Lower leg skin (tissue), 4 donors: ENCODE data around the gene ADAM8. TPM values are rescaled to one million over a fixed set of nuclear protein-coding genes. Genes with fewer than 3 reads are reported as not detected.
A peak's percentile ranks its signal among the peaks of the same experiment; 100 is the strongest.

Source experiments
- DNase-seq, 2 donors: peaks; one replicate each; pipeline ENCODE4 v3.0.0-alpha.2; 2019; ENCODE audit warnings: low spot score in 2 of 2
- H3K4me3 ChIP-seq: fragments of 200-600 bp; sonication (generic); 2 replicates; pipeline ENCODE4 v1.5.1; 2017; ENCODE audit warnings: mild to moderate bottlenecking, low read depth; ENCODE audit not compliant: poor library complexity, severe bottlenecking
- CTCF ChIP-seq, 3 donors: fragments of 450-650 bp; IDR thresholded peaks; one replicate each; pipeline ENCODE4 v1.5.1; 2016; ENCODE audit warnings: antibody characterized with exemption in 3 of 3, mild to moderate bottlenecking in 3 of 3, moderate library complexity in 2 of 3
- POLR2A ChIP-seq, 2 donors: fragments of 450-650 bp; IDR thresholded peaks; one replicate each; pipeline ENCODE4 v1.6.1; 2016 to 2017; ENCODE audit warnings: antibody characterized with exemption in 2 of 2, mild to moderate bottlenecking in 1 of 2, moderate library complexity in 1 of 2
- WGBS, 2 donors: methylation state at CpG; one replicate each; pipeline ENCODE4 v1.1.5; 2018; 5-methylcytosine and 5-hydroxymethylcytosine counted together
- intact Hi-C: fragments of 100-400 bp; cut with DNase I; formaldehyde crosslinking; loops from one replicate; pipeline ENCODE4 v1.15.0; 2023; ENCODE audit warnings: low total_unique reads
- total RNA-seq, 4 donors: library from RNA; depleted of rRNA; stranded (reverse); fragments of >200 nt; gene quantifications; one replicate each; pipeline ENCODE4 v1.1.0, GENCODE V29; 2016

Gene ADAM8
- total RNA-seq, 4 donors from 2014 or later, result 3.3 to 5.9 (median 4.6) TPM

GRCh38 chr10:133318494-133319127 is 41.9 kb upstream of the ADAM8 start:
- DNase-seq, result peak in 1 of 2 donors; percentile 89
- intact Hi-C loops, result no loop called here
- H3K4me3 ChIP-seq, result no peak overlapping the region
- WGBS, 2 donors, result 11 to 19% methylated on average over 20 to 47 of the region's 51 CpGs
- no peak for TF ChIP-seq POLR2A (IDR thresholded peaks at IDR 0.05)
- peak in 1 of 3 donors; percentile 70 for TF ChIP-seq CTCF (IDR thresholded peaks at IDR 0.05)

- DNase-seq, result no peak
- no peak overlapping the region for H3K4me3 ChIP-seq
- intact Hi-C loops, result no loop called here
- 68 to 70% methylated on average over 7 of the region's 7 CpGs for WGBS, 2 donors
- no peak for TF ChIP-seq POLR2A (IDR thresholded peaks at IDR 0.05)
- no peak for TF ChIP-seq CTCF (IDR thresholded peaks at IDR 0.05)
These were observed 40.1 kb upstream of the ADAM8 start for GRCh38 chr10:133316732-133317131.

GRCh38 chr10:133316266-133316665 is 39.6 kb upstream of the ADAM8 start:
- no peak for TF ChIP-seq POLR2A (IDR thresholded peaks at IDR 0.05)
- no peak for TF ChIP-seq CTCF (IDR thresholded peaks at IDR 0.05)
- DNase-seq, result no peak
- intact Hi-C loops, result no loop called here
- WGBS, 2 donors, result 88 to 89% methylated on average over 9 of the region's 9 CpGs
- H3K4me3 ChIP-seq, result no peak overlapping the region

GRCh38 chr10:133315847-133316246 is 39.2 kb upstream of the ADAM8 start:
- WGBS, 2 donors, result 83 to 90% methylated on average over 5 of the region's 5 CpGs
- intact Hi-C loops, result no loop called here
- DNase-seq, result no peak
- no peak overlapping the region for H3K4me3 ChIP-seq
- TF ChIP-seq POLR2A (IDR thresholded peaks at IDR 0.05) (no peak), CTCF (IDR thresholded peaks at IDR 0.05) (no peak)

- no peak overlapping the region for H3K4me3 ChIP-seq
- DNase-seq, result no peak
- intact Hi-C loops, result no loop called here
- 88% methylated on average over 12 of the region's 12 CpGs for WGBS, 2 donors
- TF ChIP-seq POLR2A (IDR thresholded peaks at IDR 0.05), result no peak
These were observed 38.2 kb upstream of the ADAM8 start for GRCh38 chr10:133314911-133315310.

- intact Hi-C loops, result no loop called here
- TF ChIP-seq CTCF (IDR thresholded peaks at IDR 0.05) (no peak), POLR2A (IDR thresholded peaks at IDR 0.05) (no peak)
- WGBS, 2 donors, result 80 to 81% methylated on average over 4 of the region's 4 CpGs
These were observed 36.5 kb upstream of the ADAM8 start for GRCh38 chr10:133313192-133313591.

More at GRCh38 chr10:133313192-133313591, 36.5 kb upstream of the ADAM8 start:
- DNase-seq, result no peak
- no peak overlapping the region for H3K4me3 ChIP-seq
